Head of caudate nucleus (tissue), 42 donors: ENCODE data around the gene GRM5.
A peak's percentile ranks its signal among the peaks of the same experiment; 100 is the strongest.
"Not testable (repeated sequence)": the region's sequence is repeated elsewhere in the genome, so short reads cannot be mapped to it uniquely, and the experiment has no call there.

ENCODE experiments used
- DNase-seq, 42 donors: peaks; one replicate each; pipeline versions ENCODE4 v3.0.0 to v3.0.0-alpha.2; 2020 to 2021; ENCODE audit warnings: mixed read lengths in 7 of 42
- intact Hi-C: fragments of 100-400 bp; cut with DNase I; formaldehyde crosslinking; loops from one replicate; pipeline ENCODE4 v1.15.0; 2022

Gene GRM5

GRCh38 chr11:88849773-88850172, 216.0 kb downstream of the GRM5 start:
- peak in 1 of 42 donors; percentile 5 for DNase-seq
- intact Hi-C loops, result not testable (repeated sequence)

- no peak for DNase-seq
- intact Hi-C loops, result no loop called here
These were observed 216.4 kb downstream of the GRM5 start for GRCh38 chr11:88849368-88849767.

DNA sequence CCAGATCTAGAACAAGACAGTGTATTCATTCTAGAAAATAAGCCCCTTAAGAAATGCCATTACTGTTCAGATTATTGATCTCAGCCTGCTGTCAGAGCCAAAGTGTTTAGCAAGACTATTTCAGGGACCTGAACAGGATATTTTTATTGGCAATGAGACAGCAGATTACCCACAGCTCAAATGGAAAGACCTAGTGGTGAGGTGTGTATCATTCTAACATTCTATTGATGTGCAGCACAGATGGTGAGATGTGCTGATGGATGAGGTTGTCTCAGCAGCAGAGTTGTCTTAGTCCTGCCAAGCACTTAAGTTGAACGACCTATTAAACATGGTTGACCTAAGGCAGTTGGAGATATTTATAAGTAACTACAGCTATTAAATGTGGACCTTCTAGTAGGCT, 219.5 kb downstream of the GRM5 start:
- DNase-seq, intact Hi-C loops: not testable (repeated sequence)

GRCh38 chr11:88844941-88845340, 220.8 kb downstream of the GRM5 start:
- not testable (repeated sequence) for DNase-seq

GRCh38 chr11:88843766-88844426, 221.9 kb downstream of the GRM5 start:
- DNase-seq, intact Hi-C loops: not testable (repeated sequence)

More at GRCh38 chr11:88844941-88845340, 220.8 kb downstream of the GRM5 start:
- intact Hi-C loops, result not testable (repeated sequence)

GRCh38 chr11:88838139-88838538, 227.6 kb downstream of the GRM5 start:
- intact Hi-C loops, DNase-seq: not testable (repeated sequence)

DNA sequence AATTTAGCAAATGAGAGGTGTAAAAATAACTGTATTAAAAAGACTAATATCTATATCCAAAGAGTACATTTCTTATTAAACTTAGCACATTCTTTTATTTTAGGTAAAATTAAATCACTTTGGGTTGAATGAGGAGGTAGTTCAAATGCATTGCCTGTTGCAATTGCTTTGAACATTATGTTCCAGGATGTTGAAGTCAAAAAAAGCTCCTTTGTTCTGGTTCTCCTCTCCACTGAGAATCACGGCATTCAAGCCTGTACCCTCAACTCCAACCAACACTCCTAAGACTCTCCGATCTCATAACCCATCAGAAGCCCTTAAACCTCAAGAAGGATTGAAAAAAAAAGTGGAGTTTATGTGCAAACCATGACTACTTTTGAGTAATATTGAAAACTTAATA, 230.1 kb downstream of the GRM5 start:
- DNase-seq, intact Hi-C loops: not testable (repeated sequence)

DNA sequence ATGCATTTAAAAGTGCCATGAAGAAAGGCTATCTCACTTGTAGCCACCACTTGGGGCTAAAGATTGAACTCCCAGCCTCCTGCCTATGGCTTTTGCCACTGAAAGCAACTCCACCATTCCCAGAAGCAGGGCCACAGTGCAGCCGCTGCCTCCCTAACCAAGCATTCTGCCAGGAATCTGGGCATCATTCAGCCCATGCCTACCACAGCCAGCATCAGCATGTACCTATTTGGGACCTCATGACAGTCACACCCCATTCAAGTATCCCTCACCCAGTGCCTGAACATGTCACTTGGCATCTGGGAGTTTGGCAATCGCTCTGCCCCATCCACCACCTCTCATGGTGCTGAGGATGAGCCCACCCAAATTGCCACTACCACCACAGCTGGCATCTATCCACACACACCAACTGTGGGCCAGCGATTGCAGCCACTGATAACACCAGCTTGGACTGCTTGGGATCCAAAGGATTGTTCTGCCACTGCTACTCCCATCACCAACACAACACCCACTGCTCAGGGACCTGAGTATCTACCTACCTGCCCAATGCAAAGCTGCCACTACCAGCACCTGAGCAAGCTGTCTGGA, 234.4 kb downstream of the GRM5 start:
- DNase-seq, result no peak
- intact Hi-C loops, result no loop called here

- no peak for DNase-seq
These were observed 238.6 kb downstream of the GRM5 start for GRCh38 chr11:88827018-88827676.

GRCh38 chr11:88819616-88820015, 246.2 kb downstream of the GRM5 start:
- intact Hi-C loops, result no loop called here

More at GRCh38 chr11:88827018-88827676, 238.6 kb downstream of the GRM5 start:
- intact Hi-C loops, result no loop called here

DNA sequence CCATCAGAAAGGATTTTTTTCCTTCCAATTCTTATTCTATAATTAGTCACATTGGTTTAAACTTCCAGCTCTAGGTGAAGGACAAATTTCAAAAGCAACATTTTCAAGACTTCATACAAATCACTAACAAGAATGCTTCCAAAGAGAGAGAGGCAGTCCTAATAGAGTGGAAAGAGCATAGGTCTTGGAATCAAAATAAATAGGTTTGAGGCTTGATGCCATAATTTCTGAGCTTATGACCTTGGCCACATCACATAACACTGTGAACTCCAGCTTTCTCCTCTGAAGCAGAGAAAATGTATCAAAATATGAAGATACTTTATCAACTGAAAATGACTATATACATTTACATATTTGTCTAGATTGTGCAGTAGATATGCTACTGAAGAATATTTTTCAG, 246.8 kb downstream of the GRM5 start:
- DNase-seq, result no peak
- intact Hi-C loops, result no loop called here

More at GRCh38 chr11:88819616-88820015, 246.2 kb downstream of the GRM5 start:
- no peak for DNase-seq

DNA sequence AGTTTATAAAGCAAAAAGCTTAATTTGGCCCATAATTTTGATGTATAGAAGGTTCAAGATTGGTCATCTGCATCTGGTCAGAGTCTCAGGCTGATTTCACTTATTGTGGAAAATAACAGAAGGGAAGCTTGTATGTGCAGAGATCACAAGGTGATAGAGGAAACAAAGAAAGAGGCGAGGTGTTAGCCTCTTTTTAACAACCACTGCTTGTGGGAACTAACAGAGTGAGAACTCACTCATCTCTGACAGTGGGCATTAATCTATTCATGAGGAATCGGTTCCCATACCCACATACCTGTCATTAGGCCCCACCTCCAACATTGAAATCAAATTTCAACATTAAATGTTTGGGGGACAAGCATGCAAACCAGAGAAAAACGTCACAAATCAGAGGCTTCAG, 250.3 kb downstream of the GRM5 start:
- no peak for DNase-seq
- intact Hi-C loops, result no loop called here

- intact Hi-C loops, result no loop called here
- no peak for DNase-seq
These were observed 251.7 kb downstream of the GRM5 start for GRCh38 chr11:88814076-88814475.

DNA sequence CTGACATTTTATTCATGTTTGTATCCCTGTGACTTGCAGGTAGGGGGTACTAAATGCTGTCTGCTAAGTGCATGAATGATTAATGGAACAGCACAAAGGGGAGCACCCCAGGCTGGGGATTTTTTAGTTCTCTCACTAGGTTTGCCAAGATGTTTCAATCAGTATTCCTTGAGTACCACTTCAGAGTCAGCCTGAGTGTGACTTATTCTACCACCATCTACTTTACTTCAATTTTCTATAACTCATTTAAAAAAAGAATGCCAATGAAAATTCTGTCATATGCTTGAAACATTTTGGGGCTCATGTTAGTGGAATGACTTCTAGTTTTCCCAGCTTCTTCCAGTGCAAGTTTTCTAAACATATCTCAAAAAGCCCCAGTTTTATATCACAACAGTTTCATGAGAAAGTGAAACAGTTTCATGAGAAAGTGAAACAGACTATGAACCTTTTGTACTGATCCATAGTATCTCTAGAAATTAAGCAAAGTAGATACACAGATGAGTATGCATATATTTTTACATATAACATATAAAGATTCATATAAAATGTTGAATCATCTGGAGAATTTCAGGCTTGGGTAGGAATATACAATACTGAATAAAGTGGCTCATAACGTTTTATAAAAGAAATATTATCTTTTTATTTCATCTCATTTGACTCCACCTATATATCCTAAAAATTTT, 252.4 kb downstream of the GRM5 start:
- DNase-seq, result no peak
- intact Hi-C loops, result no loop called here

DNA sequence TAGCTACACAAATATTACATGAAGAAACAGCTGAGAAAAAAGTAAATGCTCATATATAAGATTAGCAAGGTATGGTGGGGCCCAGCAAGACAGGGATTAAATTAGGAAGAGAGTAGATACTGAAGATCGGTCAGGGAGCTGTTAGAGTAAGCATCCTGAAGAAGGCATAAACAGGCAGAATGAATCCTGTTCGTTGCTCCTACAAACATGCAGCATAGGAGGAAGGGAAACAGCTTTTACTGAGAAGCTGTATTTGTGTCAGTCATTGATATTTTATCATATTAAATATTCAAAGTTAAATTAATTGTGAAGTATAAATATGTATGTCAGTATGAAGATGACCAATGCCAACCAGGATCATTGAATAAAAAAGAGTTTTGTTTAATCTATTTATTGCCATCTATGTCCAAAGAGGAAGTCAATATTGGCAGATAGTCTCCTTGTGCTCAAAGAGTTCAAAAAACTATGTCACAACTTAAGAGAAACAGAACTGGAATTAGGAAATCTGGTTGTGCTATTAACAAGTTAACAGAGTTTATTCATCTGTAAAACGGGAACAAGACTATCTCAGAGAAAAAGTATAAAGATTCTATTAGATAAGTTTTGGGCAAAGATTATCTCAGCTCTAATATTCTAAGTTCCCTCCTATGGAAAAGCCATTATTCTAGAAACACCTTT, 255.2 kb downstream of the GRM5 start:
- intact Hi-C loops, result no loop called here
- DNase-seq, result no peak

DNA sequence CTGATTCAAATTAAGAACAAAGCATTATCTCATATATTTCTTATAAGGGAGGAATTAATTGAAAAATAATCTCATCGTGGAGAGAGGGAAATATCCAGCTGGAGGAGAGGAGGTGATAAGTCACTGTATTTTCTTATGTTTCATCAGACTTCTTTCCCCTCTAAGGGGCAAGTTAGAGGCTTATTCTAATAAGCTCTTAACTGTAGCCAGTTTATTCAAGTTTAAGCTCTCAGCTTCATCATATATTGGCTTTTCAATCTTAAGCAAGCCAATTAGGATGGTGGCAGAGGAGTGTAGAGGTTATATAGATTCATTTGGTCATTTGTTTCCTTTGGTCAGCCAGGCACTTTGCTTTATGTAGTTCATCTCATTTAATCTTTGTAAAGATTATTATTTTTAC, 256.7 kb downstream of the GRM5 start:
- DNase-seq, result no peak
- intact Hi-C loops, result no loop called here

DNA sequence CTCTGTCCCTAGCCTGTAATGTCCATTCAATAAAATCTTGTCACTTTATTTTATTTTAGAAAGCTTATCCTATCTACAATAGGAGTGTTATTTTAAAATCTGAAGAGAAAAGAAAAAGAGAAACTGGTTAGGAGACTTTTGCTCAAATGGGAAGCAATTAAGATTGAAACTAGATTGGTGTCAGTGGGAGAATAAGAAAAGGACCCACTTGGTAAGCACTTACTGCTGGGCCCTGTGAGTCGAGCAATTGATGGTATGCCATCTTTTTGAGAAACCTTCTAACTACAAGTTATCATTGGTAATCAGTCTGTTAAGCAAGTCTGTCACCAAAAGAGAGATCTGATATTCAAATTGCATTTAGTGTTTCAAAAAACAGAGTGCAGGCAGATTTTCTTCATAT, 258.4 kb downstream of the GRM5 start:
- no peak for DNase-seq
- intact Hi-C loops, result no loop called here

DNA sequence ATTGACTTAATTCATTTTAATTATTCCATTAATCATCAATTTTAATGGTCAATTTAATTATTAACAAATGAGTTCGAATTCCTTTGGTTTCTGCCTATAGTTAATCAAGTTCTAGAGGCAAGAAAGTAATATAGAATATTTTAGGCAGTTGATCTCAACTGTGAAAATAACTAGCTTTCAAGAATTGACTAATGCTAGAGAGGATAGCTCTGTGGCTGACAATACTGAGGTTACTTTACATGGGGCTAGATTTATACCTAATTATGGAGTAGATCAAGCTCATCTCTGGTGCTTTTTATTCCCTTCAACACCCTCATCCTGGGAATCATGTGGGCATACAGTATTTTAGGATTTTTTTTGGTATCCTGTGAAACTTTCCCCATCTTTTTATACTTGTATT, 259.4 kb downstream of the GRM5 start:
- no peak for DNase-seq
- intact Hi-C loops, result no loop called here

- intact Hi-C loops, result no loop called here
These were observed 264.2 kb downstream of the GRM5 start for GRCh38 chr11:88801484-88802123.

More at GRCh38 chr11:88801484-88802123, 264.2 kb downstream of the GRM5 start:
- DNase-seq, result no peak
